ENCODE measurements around the gene GRB10. TPM values are rescaled to one million over a fixed set of nuclear protein-coding genes. Genes with fewer than 3 reads are reported as not detected.

Gene GRB10
- total and polyA plus RNA-seq, 4 donors: 10.7 to 53.1 (median 17.5) TPM

GRCh38 chr7:50655490-50655889, 127.2 kb downstream of the GRB10 start:
- TF ChIP-seq YY1 (IDR thresholded peaks at IDR 0.05): no peak
- no peak for TF ChIP-seq RAD21 (IDR thresholded peaks at IDR 0.05)
- TF ChIP-seq ATF3 (IDR thresholded peaks at IDR 0.05): no peak
- TF ChIP-seq ZBTB33 (IDR thresholded peaks at IDR 0.05): no peak
- no peak for TF ChIP-seq FOXA1 (IDR thresholded peaks at IDR 0.05)
- H3K4me1 ChIP-seq (ENCODE audit: control insufficient read depth in 4 of 4, insufficient read depth in 4 of 4, low read length in 3 of 4): peaks cover 6 to 37% (median 26%) of the 10 kb centered on the region in 4 donors
- H3K9me3 ChIP-seq (ENCODE audit: control insufficient read depth in 4 of 4, low read length in 3 of 4): no peaks in the 10 kb centered on the region
- H3K27ac ChIP-seq (ENCODE audit: low read depth in 1 of 2, low read length in 2 of 2): no peak overlapping the region
- H3K36me3 ChIP-seq (ENCODE audit: control insufficient read depth in 4 of 4, insufficient read depth in 3 of 4, low read depth in 1 of 4, low read length in 3 of 4): no peaks in the 10 kb centered on the region
- H3K4me3 ChIP-seq (ENCODE audit: low read depth in 1 of 3, low read length in 3 of 3): no peak overlapping the region
- H3K9ac ChIP-seq (ENCODE audit: low read depth in 1 of 2, low read length in 2 of 2): no peak overlapping the region
- no peak for DNase-seq (ENCODE audit: low spot score)
- WGBS: over 99% methylated on average over 3 of the region's 3 CpGs
- no peaks in the 10 kb centered on the region for H3K27me3 ChIP-seq (ENCODE audit: control insufficient read depth in 4 of 4, insufficient read depth in 4 of 4, low read length in 3 of 4)

GRCh38 chr7:50655020-50655419, 127.7 kb downstream of the GRB10 start:
- WGBS: 87% methylated on average over 4 of the region's 4 CpGs
- Histone ChIP-seq H3K27ac (ENCODE audit: low read depth in 1 of 2, low read length in 2 of 2) (no peak overlapping the region), H3K9me3 (ENCODE audit: control insufficient read depth in 4 of 4, low read length in 3 of 4) (no peaks in the 10 kb centered on the region), H3K9ac (ENCODE audit: low read depth in 1 of 2, low read length in 2 of 2) (no peak overlapping the region), H3K4me3 (ENCODE audit: low read depth in 1 of 3, low read length in 3 of 3) (no peak overlapping the region), H3K36me3 (ENCODE audit: control insufficient read depth in 4 of 4, insufficient read depth in 3 of 4, low read depth in 1 of 4, low read length in 3 of 4) (peaks cover 0 to under 1% (median 0%) of the 10 kb centered on the region in 4 donors), H3K4me1 (ENCODE audit: control insufficient read depth in 4 of 4, insufficient read depth in 4 of 4, low read length in 3 of 4) (peaks cover 6 to 32% (median 24%) of the 10 kb centered on the region in 4 donors), H3K27me3 (ENCODE audit: control insufficient read depth in 4 of 4, insufficient read depth in 4 of 4, low read length in 3 of 4) (no peaks in the 10 kb centered on the region)
- peak; percentile 27 for DNase-seq (ENCODE audit: low spot score)
- TF ChIP-seq FOXA1 (IDR thresholded peaks at IDR 0.05) (no peak), RAD21 (IDR thresholded peaks at IDR 0.05) (no peak), YY1 (IDR thresholded peaks at IDR 0.05) (no peak), ZBTB33 (IDR thresholded peaks at IDR 0.05) (no peak), GABPA (IDR thresholded peaks at IDR 0.05 in 1 of 2, conservative IDR thresholded peaks at IDR 0.05 in 1 of 2) (no peak), ATF3 (IDR thresholded peaks at IDR 0.05) (no peak), TAF1 (conservative IDR thresholded peaks at IDR 0.05) (no peak)

DNA sequence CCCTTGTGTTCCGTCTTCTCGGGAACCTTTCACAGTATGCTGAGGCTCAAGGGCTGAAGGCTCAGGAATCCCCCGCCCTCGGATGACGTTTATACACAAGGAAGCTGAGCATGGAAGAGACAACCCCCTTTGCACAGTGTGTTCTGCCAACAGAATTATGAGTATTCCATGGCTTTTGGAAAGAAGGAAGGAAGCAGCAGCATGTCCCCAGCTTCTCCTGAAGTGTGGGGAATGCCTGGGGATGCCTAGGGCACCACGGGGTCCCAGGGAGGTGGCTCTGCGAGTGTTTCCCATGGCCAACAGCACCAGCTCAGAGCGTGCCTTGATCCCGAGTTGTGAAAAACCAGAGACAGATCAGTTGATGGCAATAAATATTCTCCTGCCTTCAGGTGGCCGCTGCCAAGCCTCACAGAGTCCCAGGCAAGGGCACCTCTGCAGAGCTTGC, 128.7 kb downstream of the GRB10 start:
- Histone ChIP-seq H3K4me3 (ENCODE audit: low read depth in 1 of 3, low read length in 3 of 3) (no peak overlapping the region), H3K9ac (ENCODE audit: low read depth in 1 of 2, low read length in 2 of 2) (no peak overlapping the region), H3K27ac (ENCODE audit: low read depth in 1 of 2, low read length in 2 of 2) (no peak overlapping the region), H3K27me3 (ENCODE audit: control insufficient read depth in 4 of 4, insufficient read depth in 4 of 4, low read length in 3 of 4) (no peaks in the 10 kb centered on the region), H3K36me3 (ENCODE audit: control insufficient read depth in 4 of 4, insufficient read depth in 3 of 4, low read depth in 1 of 4, low read length in 3 of 4) (peaks cover 0 to 2% (median 0%) of the 10 kb centered on the region in 4 donors), H3K4me1 (ENCODE audit: control insufficient read depth in 4 of 4, insufficient read depth in 4 of 4, low read length in 3 of 4) (peaks cover 6 to 22% (median 18%) of the 10 kb centered on the region in 4 donors), H3K9me3 (ENCODE audit: control insufficient read depth in 4 of 4, low read length in 3 of 4) (no peaks in the 10 kb centered on the region)
- WGBS: 88% methylated on average over 10 of the region's 10 CpGs
- TF ChIP-seq NR2F2 (IDR thresholded peaks at IDR 0.05): peak; percentile 28
- no peak for TF ChIP-seq FOXA1 (IDR thresholded peaks at IDR 0.05)
- peak; percentile 26 for TF ChIP-seq SP1 (IDR thresholded peaks at IDR 0.05)
- no peak for DNase-seq (ENCODE audit: low spot score)
